ENCODE data around the gene BDKRB2.

The BDKRB2 gene

DNA sequence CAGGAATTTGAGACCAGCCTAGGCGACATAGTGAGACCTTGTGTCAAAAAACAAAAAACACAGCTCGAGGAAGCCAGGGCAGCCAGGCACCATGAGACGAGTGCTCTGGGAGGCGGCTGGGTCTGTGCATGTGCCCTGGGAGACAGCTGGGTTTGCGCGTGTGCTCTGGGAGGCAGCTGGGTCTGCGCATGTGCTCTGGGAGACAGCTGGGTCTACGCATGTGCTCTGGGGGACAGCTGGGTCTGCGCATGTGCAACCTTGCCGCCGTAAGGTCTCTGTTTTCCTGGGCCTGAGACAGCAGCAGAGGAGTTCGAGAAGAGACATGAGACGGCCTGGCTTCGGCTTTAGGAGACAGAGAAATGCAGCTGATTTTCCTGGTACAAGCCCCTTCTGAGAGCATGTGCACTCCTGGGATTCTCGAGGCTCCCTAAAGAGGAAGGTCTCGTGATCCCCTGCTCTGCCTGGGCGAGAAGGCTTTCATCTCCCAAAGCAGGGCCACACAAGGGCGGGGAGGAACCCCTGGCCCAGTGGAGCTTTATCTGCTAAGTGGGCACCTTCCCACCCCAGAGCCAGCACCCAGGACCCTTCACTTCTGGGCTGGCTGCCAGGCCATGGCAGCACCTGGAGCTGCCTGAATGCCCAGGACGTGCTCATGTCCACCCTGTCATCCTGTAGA lies 47.8 kb downstream of the BDKRB2 start:
- DNase-seq (ENCODE audit: low read depth): no peak

GRCh38 chr14:96252999-96253539 lies 48.4 kb downstream of the BDKRB2 start:
- DNase-seq (ENCODE audit: low read depth): peak; percentile 91

- DNase-seq (ENCODE audit: low read depth): no peak
Measured at GRCh38 chr14:96254687-96255086, 50.0 kb downstream of the BDKRB2 start.

DNA sequence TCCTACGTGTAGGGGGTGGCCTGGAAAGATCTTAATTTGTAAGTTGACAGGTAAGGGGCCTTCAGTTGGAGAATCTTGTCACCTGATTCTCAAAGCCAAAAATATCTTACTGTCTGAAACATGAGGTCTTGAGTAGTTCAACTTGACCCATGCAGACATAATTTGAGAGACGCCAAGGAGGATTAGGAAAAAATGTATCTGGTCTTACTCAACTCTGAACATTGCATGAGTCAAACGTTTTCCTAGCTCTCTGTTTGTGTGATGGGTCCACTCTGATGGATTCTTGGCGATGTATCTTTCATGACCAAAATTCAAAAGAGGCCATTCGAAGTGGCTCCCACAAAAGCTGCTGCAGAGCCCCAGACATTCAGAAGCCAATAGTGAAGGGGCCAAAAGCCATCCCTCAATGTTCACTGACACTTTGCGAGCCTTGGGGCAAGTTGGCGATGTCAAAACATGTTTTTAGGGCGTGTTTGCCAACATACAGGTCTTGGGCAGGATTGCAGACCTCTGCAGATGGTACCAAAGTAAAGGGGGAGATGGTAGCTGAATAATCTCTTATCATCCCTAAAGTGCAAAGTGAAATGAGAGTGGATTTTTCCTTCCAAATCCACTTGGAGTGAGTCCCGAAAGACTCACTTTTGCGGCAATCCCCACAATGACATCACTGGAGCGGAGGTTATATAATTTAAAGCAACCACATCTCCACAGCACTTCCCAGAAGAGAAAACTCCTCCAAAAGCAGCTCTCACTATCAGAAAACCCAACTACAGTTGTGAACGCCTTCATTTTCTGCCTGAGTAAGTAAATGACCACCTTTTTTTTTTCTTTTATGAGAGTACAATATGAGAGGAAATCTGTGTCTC lies 51.1 kb downstream of the BDKRB2 start, which contains the start of gene BDKRB1:
BDKRB1 (plus strand) TSS at position 710 of the 866 bp plus-strand sequence. CDS start 7,473 bp downstream, outside the sequence.
- DNase-seq (ENCODE audit: low read depth): no peak

- no peak for DNase-seq (ENCODE audit: low read depth)
Measured at GRCh38 chr14:96256407-96256806, 51.8 kb downstream of the BDKRB2 start.

DNA sequence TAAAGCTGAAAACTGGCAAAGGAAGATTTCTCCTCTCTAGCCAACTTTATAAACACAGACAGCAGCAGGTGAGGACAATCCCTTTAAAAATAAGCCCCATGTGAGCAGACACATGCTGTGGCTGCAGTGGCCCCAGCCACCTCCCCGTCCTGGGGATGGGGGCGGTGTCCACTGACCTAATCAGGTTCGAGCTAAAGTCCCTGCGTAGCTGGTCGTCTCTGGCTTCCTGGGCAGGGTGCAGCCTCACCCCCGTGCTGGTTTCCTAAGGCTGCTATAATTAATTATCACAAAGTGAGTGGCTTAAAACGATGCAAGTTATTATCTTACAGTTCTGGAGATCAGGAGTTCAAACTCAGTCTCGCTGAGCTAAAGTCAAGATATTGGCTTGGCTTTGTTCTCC lies 52.4 kb downstream of the BDKRB2 start:
- DNase-seq (ENCODE audit: low read depth): no peak

DNA sequence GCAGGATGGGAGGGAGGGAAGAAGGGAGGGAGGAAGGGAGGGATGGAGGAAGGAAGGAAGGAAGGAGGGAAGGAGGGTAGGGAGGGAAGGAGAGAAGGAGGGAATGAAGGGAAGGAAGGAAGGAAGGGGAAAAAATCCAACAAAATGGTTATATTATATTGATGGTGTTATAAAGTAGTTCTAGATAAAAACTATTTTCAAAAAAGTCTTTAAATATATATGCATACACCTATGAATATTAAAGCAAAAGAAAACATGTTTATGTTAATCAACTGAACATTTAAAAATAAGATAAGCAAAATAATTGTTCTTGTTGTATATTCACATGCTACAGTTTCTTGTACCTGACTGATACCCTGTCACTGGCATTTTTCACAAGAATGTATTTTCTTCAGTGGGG lies 53.3 kb downstream of the BDKRB2 start:
- DNase-seq (ENCODE audit: low read depth): no peak

- DNase-seq (ENCODE audit: low read depth): no peak
Measured at GRCh38 chr14:96260341-96260821, 55.7 kb downstream of the BDKRB2 start.

DNA sequence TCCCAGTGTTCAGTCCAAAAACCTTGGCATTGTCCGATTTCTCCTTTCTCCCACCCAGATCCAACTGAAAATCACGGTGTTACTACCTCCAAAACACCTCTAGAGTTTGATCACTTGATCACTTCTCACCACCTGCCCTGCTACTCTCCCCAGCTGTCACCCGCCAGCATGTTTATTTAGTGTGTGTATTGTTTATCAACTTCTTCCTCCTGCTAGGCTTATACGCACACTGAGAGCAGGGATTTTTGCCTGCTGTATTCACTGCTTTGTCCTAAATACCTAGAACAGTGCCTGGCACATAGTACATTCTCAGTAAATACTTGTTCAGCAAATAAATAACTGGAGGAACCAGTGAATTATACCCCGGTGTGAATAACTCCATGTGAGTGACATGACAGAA lies 56.4 kb downstream of the BDKRB2 start:
- no peak for DNase-seq (ENCODE audit: low read depth)

DNA sequence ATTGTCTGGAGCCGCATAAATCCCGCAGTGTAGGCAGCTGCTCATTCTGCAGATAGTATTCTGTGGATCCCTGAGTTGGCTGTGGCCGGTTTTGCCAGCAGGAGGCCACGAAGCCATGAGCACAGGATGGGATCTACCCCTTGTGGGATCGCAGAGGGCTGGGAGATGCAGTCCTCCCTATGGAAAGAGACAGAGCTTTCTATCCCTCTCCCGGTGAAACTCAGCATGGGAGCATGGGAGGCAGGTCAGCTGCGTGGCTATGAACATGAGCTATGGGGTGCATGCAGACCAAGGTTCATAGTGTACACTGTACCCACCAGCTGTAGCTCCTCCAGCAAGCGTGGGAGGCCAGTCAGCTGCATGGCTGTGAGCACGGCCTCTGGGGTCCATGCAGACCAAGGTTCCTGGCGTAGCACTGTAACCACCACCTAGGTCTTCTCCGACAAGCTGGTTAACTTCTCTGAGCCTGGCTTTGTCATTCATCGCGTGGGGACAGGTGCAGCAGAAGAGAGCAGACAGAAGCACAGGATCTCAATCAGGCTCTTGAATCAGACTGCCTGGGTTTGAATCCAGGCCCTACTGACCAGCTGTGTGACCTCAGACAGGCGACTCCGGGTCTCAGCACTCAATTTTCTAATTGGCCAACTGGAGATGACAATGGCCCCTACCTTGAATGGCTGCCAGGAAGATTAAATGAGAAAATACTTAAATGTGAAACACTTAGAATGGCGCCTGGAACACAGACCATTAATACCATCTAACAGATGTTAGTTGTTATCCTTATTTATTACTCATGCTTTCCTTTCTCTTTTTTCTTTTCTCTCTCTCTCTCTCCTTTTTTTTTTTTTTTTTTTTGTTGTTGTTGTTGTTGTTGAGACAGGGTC lies 57.4 kb downstream of the BDKRB2 start:
- no peak for DNase-seq (ENCODE audit: low read depth)

- no peak for DNase-seq (ENCODE audit: low read depth)
Measured at GRCh38 chr14:96263347-96264199, 58.9 kb downstream of the BDKRB2 start.

DNA sequence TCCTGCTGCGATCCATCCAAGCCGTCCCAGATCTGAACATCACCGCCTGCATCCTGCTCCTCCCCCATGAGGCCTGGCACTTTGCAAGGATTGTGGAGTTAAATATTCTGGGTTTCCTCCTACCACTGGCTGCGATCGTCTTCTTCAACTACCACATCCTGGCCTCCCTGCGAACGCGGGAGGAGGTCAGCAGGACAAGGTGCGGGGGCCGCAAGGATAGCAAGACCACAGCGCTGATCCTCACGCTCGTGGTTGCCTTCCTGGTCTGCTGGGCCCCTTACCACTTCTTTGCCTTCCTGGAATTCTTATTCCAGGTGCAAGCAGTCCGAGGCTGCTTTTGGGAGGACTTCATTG lies 59.5 kb downstream of the BDKRB2 start:
- DNase-seq (ENCODE audit: low read depth): no peak

DNA sequence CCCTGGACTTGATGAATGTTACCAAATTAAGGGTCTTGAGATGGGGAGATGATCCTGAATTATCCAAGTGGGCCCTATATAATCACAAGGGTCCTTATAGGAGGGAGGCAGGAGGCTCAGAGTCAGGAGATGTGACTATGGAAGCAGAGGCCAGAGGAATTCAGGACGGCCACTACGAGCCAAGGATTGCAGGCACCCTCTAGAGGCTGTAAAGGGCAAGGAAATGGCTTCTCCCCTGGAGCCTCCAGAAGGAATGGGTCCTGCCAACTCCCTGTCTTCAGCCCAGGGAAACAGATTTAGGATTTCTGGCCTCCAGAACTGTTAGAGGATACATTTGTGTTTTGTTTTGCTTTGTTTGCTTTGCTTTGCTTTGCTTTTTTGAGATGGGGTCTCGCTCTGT lies 60.2 kb downstream of the BDKRB2 start:
- no peak for DNase-seq (ENCODE audit: low read depth)

- no peak for DNase-seq (ENCODE audit: low read depth)
Measured at GRCh38 chr14:96265383-96266095, 60.9 kb downstream of the BDKRB2 start.

- DNase-seq (ENCODE audit: low read depth): no peak
Measured at GRCh38 chr14:96267336-96267735, 62.7 kb downstream of the BDKRB2 start.

DNA sequence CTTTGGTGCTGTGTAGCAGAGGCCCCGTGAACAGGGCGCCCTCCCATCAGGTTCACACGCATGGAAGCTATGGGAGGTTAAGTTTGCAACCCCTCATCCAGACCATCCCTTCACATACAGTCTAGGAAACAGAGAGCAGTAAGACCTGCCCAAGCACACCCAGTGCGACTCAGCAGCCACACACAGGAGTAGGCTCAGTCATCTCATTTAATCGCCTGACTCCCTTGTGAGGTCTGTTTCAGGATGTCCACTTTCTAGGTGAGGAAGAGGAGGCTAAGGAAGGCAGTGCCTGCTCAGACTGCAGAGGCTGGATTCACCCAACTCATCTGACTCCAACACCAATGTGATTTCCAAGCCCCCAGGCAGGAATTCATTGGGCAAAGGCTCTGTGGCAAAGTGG lies 63.3 kb downstream of the BDKRB2 start:
- DNase-seq (ENCODE audit: low read depth): no peak

GRCh38 chr14:96268431-96269358 lies 64.1 kb downstream of the BDKRB2 start:
- no peak for DNase-seq (ENCODE audit: low read depth)

- DNase-seq (ENCODE audit: low read depth): no peak
Measured at GRCh38 chr14:96269359-96269710, 64.7 kb downstream of the BDKRB2 start.
